ENCODE measurements around the gene EPPIN. TPM values are rescaled to one million over a fixed set of nuclear protein-coding genes. Genes with fewer than 3 reads are reported as not detected.

EPPIN gene
- total and polyA plus RNA-seq, 8 donors = not detected

- H3K4me3 ChIP-seq = no peak overlapping the region
- intact Hi-C loops (cut with DNase I) = loop anchor here in 1 of 3 donors (10.0 kb wide), 1 partner anchor 219 kb away; no protein-coding TSS in a partner anchor
- no peaks in the 10 kb centered on the region for H3K36me3 ChIP-seq
- no peak for ATAC-seq
- H3K27me3 ChIP-seq = no peaks in the 10 kb centered on the region
- no peak overlapping the region for H3K27ac ChIP-seq
- H3K4me1 ChIP-seq = no peaks in the 10 kb centered on the region
- 57 to 61% methylated on average over 3 of the region's 3 CpGs for WGBS, 2 donors
- TF ChIP-seq CTCF (IDR thresholded peaks at IDR 0.05) = no peak
- FAIRE-seq = no peak
- DNase-seq = no peak
- H3K9me3 ChIP-seq = no peaks in the 10 kb centered on the region
Measured at GRCh38 chr20:45545351-45545750, 1.9 kb downstream of the EPPIN start.

GRCh38 chr20:45539382-45539781 is 7.8 kb downstream of the EPPIN start, which contains the start of gene WFDC6:
TSS of gene WFDC6 (minus strand) at chr20:45539482. CDS start at chr20:45539407, 75 bp downstream.
- H3K4me1 ChIP-seq = no peaks in the 10 kb centered on the region
- H3K27ac ChIP-seq = no peak within 1 kb of the TSS
- intact Hi-C loops (cut with DNase I) = no loop called here
- H3K9me3 ChIP-seq = no peaks in the 10 kb centered on the region
- no peak for ATAC-seq
- TF ChIP-seq CTCF (IDR thresholded peaks at IDR 0.05) = no peak
- DNase-seq = no peak
- H3K27me3 ChIP-seq = peaks cover 0 to 8% (median 0%) of the 10 kb centered on the region in 4 donors
- no peak for FAIRE-seq
- 73 to 79% methylated on average over 2 of the region's 2 CpGs for WGBS, 2 donors
- no peaks in the 10 kb centered on the region for H3K36me3 ChIP-seq
- H3K4me3 ChIP-seq = no peak within 1 kb of the TSS

- peaks cover 0 to 8% (median 0%) of the 10 kb centered on the region in 4 donors for H3K27me3 ChIP-seq
- H3K4me3 ChIP-seq = no peak overlapping the region
- FAIRE-seq (no peak), DNase-seq (no peak), ATAC-seq (no peak)
- no peak overlapping the region for H3K27ac ChIP-seq
- no peaks in the 10 kb centered on the region for H3K36me3 ChIP-seq
- no peak for TF ChIP-seq CTCF (IDR thresholded peaks at IDR 0.05)
- no peaks in the 10 kb centered on the region for H3K4me1 ChIP-seq
- WGBS, 2 donors = 46 to 54% methylated on average over 7 of the region's 7 CpGs
- intact Hi-C loops (cut with DNase I) = no loop called here
- no peaks in the 10 kb centered on the region for H3K9me3 ChIP-seq
Measured at GRCh38 chr20:45538209-45538799, 8.9 kb downstream of the EPPIN start.

- DNase-seq = no peak
- WGBS, 2 donors = 69 to 71% methylated on average over 4 of the region's 4 CpGs
- no peak for TF ChIP-seq CTCF (IDR thresholded peaks at IDR 0.05)
Measured at GRCh38 chr20:45527294-45527693, 19.9 kb downstream of the EPPIN start.

GRCh38 chr20:45523821-45524220 is 23.4 kb downstream of the EPPIN start:
- Histone ChIP-seq H3K36me3 (no peaks in the 10 kb centered on the region), H3K9me3 (no peaks in the 10 kb centered on the region), H3K27ac (no peak overlapping the region), H3K27me3 (no peaks in the 10 kb centered on the region), H3K4me3 (no peak overlapping the region), H3K4me1 (no peaks in the 10 kb centered on the region)
- intact Hi-C loops (cut with DNase I) = no loop called here
- DNase-seq (no peak), ATAC-seq (no peak), FAIRE-seq (no peak)
- 45 to 46% methylated on average over 1 of the region's 1 CpG for WGBS, 2 donors
- TF ChIP-seq CTCF (IDR thresholded peaks at IDR 0.05) = no peak

More at GRCh38 chr20:45527294-45527693, 19.9 kb downstream of the EPPIN start:
- Histone ChIP-seq H3K27ac (no peak overlapping the region), H3K4me1 (no peaks in the 10 kb centered on the region), H3K27me3 (no peaks in the 10 kb centered on the region), H3K4me3 (no peak overlapping the region), H3K9me3 (no peaks in the 10 kb centered on the region), H3K36me3 (no peaks in the 10 kb centered on the region)
- ATAC-seq = no peak
- intact Hi-C loops (cut with DNase I) = no loop called here
- no peak for FAIRE-seq

Measured in pancreas (tissue), 10 donors.